ENCODE data around the gene WDR77. TPM values are rescaled to one million over a fixed set of nuclear protein-coding genes. Genes with fewer than 3 reads are reported as not detected.

The WDR77 gene
- polyA plus RNA-seq: 10 to 100 TPM; 17.8 to 30.0 TPM

GRCh38 chr1:111448918-111449702 lies at the start of gene WDR77, which contains the start of gene ATP5PB:
Gene WDR77, minus strand, starts transcription at chr1:111449256. Its CDS starts 87 bp downstream, at chr1:111449169.
Gene ATP5PB, plus strand, starts transcription at chr1:111449464. Its CDS starts 78 bp downstream, at chr1:111449542.
- 0 to 1% methylated on average over 53 to 54 of the region's 54 CpGs for WGBS, 2 donors
- Histone ChIP-seq H3K27me3 (ENCODE audit: control insufficient read depth in 1 of 2, insufficient read depth in 2 of 2, low read length in 2 of 2) (no peaks in the 10 kb centered on the region), H3K27ac (ENCODE audit: low read depth in 2 of 2, low read length in 1 of 2) (peak within 1 kb of the TSS; percentile 85 to 96), H3K36me3 (ENCODE audit: control insufficient read depth in 2 of 2, insufficient read depth in 2 of 2, low read length in 1 of 2) (no peaks in the 10 kb centered on the region), H3K4me1 (ENCODE audit: control insufficient read depth in 2 of 2, insufficient read depth in 2 of 2, low read length in 1 of 2) (peaks cover 0 to 2% of the 10 kb centered on the region in 2 donors), H3K4me3 (ENCODE audit: low read depth in 1 of 2, low read length in 2 of 2) (peak within 1 kb of the TSS; percentile 91 to 100), H3K9me3 (ENCODE audit: control insufficient read depth in 2 of 2, insufficient read depth in 1 of 2, low read depth in 1 of 2, low read length in 1 of 2) (no peaks in the 10 kb centered on the region)

- Histone ChIP-seq H3K36me3 (ENCODE audit: control insufficient read depth in 2 of 2, insufficient read depth in 2 of 2, low read length in 1 of 2) (no peaks in the 10 kb centered on the region), H3K4me1 (ENCODE audit: control insufficient read depth in 2 of 2, insufficient read depth in 2 of 2, low read length in 1 of 2) (no peaks in the 10 kb centered on the region), H3K27me3 (ENCODE audit: control insufficient read depth in 1 of 2, insufficient read depth in 2 of 2, low read length in 2 of 2) (no peaks in the 10 kb centered on the region), H3K9me3 (ENCODE audit: control insufficient read depth in 2 of 2, insufficient read depth in 1 of 2, low read depth in 1 of 2, low read length in 1 of 2) (no peaks in the 10 kb centered on the region), H3K4me3 (ENCODE audit: low read depth in 1 of 2, low read length in 2 of 2) (no peak overlapping the region), H3K27ac (ENCODE audit: low read depth in 2 of 2, low read length in 1 of 2) (no peak overlapping the region)
- WGBS, 2 donors: 64 to 65% methylated on average over 5 of the region's 5 CpGs
Measured at GRCh38 chr1:111497592-111497991, 48.5 kb upstream of the WDR77 start.

GRCh38 chr1:111496398-111496797 lies 47.3 kb upstream of the WDR77 start:
- Histone ChIP-seq H3K9me3 (ENCODE audit: control insufficient read depth in 2 of 2, insufficient read depth in 1 of 2, low read depth in 1 of 2, low read length in 1 of 2) (no peaks in the 10 kb centered on the region), H3K4me3 (ENCODE audit: low read depth in 1 of 2, low read length in 2 of 2) (no peak overlapping the region), H3K4me1 (ENCODE audit: control insufficient read depth in 2 of 2, insufficient read depth in 2 of 2, low read length in 1 of 2) (no peaks in the 10 kb centered on the region), H3K36me3 (ENCODE audit: control insufficient read depth in 2 of 2, insufficient read depth in 2 of 2, low read length in 1 of 2) (no peaks in the 10 kb centered on the region), H3K27me3 (ENCODE audit: control insufficient read depth in 1 of 2, insufficient read depth in 2 of 2, low read length in 2 of 2) (no peaks in the 10 kb centered on the region), H3K27ac (ENCODE audit: low read depth in 2 of 2, low read length in 1 of 2) (no peak overlapping the region)
- whole genome bisulfite sequencing, 2 donors: 77 to 81% methylated on average over 4 of the region's 4 CpGs

- no peak overlapping the region for H3K27ac ChIP-seq (ENCODE audit: low read depth in 2 of 2, low read length in 1 of 2)
- no peaks in the 10 kb centered on the region for H3K4me1 ChIP-seq (ENCODE audit: control insufficient read depth in 2 of 2, insufficient read depth in 2 of 2, low read length in 1 of 2)
- H3K27me3 ChIP-seq (ENCODE audit: control insufficient read depth in 1 of 2, insufficient read depth in 2 of 2, low read length in 2 of 2): no peaks in the 10 kb centered on the region
- no peaks in the 10 kb centered on the region for H3K9me3 ChIP-seq (ENCODE audit: control insufficient read depth in 2 of 2, insufficient read depth in 1 of 2, low read depth in 1 of 2, low read length in 1 of 2)
- WGBS, 2 donors: 84 to 92% methylated on average over 7 of the region's 7 CpGs
- H3K36me3 ChIP-seq (ENCODE audit: control insufficient read depth in 2 of 2, insufficient read depth in 2 of 2, low read length in 1 of 2): no peaks in the 10 kb centered on the region
- H3K4me3 ChIP-seq (ENCODE audit: low read depth in 1 of 2, low read length in 2 of 2): no peak overlapping the region
Measured at GRCh38 chr1:111491070-111491469, 42.0 kb upstream of the WDR77 start.

GRCh38 chr1:111490220-111490619 lies 41.2 kb upstream of the WDR77 start:
- Histone ChIP-seq H3K4me1 (ENCODE audit: control insufficient read depth in 2 of 2, insufficient read depth in 2 of 2, low read length in 1 of 2) (no peaks in the 10 kb centered on the region), H3K36me3 (ENCODE audit: control insufficient read depth in 2 of 2, insufficient read depth in 2 of 2, low read length in 1 of 2) (no peaks in the 10 kb centered on the region), H3K4me3 (ENCODE audit: low read depth in 1 of 2, low read length in 2 of 2) (no peak overlapping the region), H3K9me3 (ENCODE audit: control insufficient read depth in 2 of 2, insufficient read depth in 1 of 2, low read depth in 1 of 2, low read length in 1 of 2) (no peaks in the 10 kb centered on the region), H3K27ac (ENCODE audit: low read depth in 2 of 2, low read length in 1 of 2) (no peak overlapping the region), H3K27me3 (ENCODE audit: control insufficient read depth in 1 of 2, insufficient read depth in 2 of 2, low read length in 2 of 2) (no peaks in the 10 kb centered on the region)
- 88 to 91% methylated on average over 4 of the region's 4 CpGs for WGBS, 2 donors

GRCh38 chr1:111489604-111490003 lies 40.5 kb upstream of the WDR77 start:
- H3K27ac ChIP-seq (ENCODE audit: low read depth in 2 of 2, low read length in 1 of 2): no peak overlapping the region
- no peaks in the 10 kb centered on the region for H3K4me1 ChIP-seq (ENCODE audit: control insufficient read depth in 2 of 2, insufficient read depth in 2 of 2, low read length in 1 of 2)
- 80 to 84% methylated on average over 4 of the region's 4 CpGs for WGBS, 2 donors
- H3K9me3 ChIP-seq (ENCODE audit: control insufficient read depth in 2 of 2, insufficient read depth in 1 of 2, low read depth in 1 of 2, low read length in 1 of 2): no peaks in the 10 kb centered on the region
- no peaks in the 10 kb centered on the region for H3K36me3 ChIP-seq (ENCODE audit: control insufficient read depth in 2 of 2, insufficient read depth in 2 of 2, low read length in 1 of 2)
- H3K4me3 ChIP-seq (ENCODE audit: low read depth in 1 of 2, low read length in 2 of 2): no peak overlapping the region
- H3K27me3 ChIP-seq (ENCODE audit: control insufficient read depth in 1 of 2, insufficient read depth in 2 of 2, low read length in 2 of 2): no peaks in the 10 kb centered on the region

GRCh38 chr1:111488669-111489068 lies 39.6 kb upstream of the WDR77 start:
- 90% methylated on average over 9 of the region's 9 CpGs for WGBS, 2 donors

GRCh38 chr1:111487133-111487532 lies 38.1 kb upstream of the WDR77 start:
- no peak overlapping the region for H3K27ac ChIP-seq (ENCODE audit: low read depth in 2 of 2, low read length in 1 of 2)
- H3K9me3 ChIP-seq (ENCODE audit: control insufficient read depth in 2 of 2, insufficient read depth in 1 of 2, low read depth in 1 of 2, low read length in 1 of 2): no peaks in the 10 kb centered on the region
- H3K36me3 ChIP-seq (ENCODE audit: control insufficient read depth in 2 of 2, insufficient read depth in 2 of 2, low read length in 1 of 2): no peaks in the 10 kb centered on the region
- H3K27me3 ChIP-seq (ENCODE audit: control insufficient read depth in 1 of 2, insufficient read depth in 2 of 2, low read length in 2 of 2): no peaks in the 10 kb centered on the region
- H3K4me3 ChIP-seq (ENCODE audit: low read depth in 1 of 2, low read length in 2 of 2): no peak overlapping the region
- no peaks in the 10 kb centered on the region for H3K4me1 ChIP-seq (ENCODE audit: control insufficient read depth in 2 of 2, insufficient read depth in 2 of 2, low read length in 1 of 2)
- WGBS, 2 donors: 78 to 91% methylated on average over 6 of the region's 6 CpGs

More at GRCh38 chr1:111488669-111489068, 39.6 kb upstream of the WDR77 start:
- Histone ChIP-seq H3K4me1 (ENCODE audit: control insufficient read depth in 2 of 2, insufficient read depth in 2 of 2, low read length in 1 of 2) (no peaks in the 10 kb centered on the region), H3K27ac (ENCODE audit: low read depth in 2 of 2, low read length in 1 of 2) (no peak overlapping the region), H3K4me3 (ENCODE audit: low read depth in 1 of 2, low read length in 2 of 2) (no peak overlapping the region), H3K36me3 (ENCODE audit: control insufficient read depth in 2 of 2, insufficient read depth in 2 of 2, low read length in 1 of 2) (no peaks in the 10 kb centered on the region), H3K9me3 (ENCODE audit: control insufficient read depth in 2 of 2, insufficient read depth in 1 of 2, low read depth in 1 of 2, low read length in 1 of 2) (no peaks in the 10 kb centered on the region), H3K27me3 (ENCODE audit: control insufficient read depth in 1 of 2, insufficient read depth in 2 of 2, low read length in 2 of 2) (no peaks in the 10 kb centered on the region)

- Histone ChIP-seq H3K4me1 (ENCODE audit: control insufficient read depth in 2 of 2, insufficient read depth in 2 of 2, low read length in 1 of 2) (no peaks in the 10 kb centered on the region), H3K4me3 (ENCODE audit: low read depth in 1 of 2, low read length in 2 of 2) (no peak overlapping the region), H3K9me3 (ENCODE audit: control insufficient read depth in 2 of 2, insufficient read depth in 1 of 2, low read depth in 1 of 2, low read length in 1 of 2) (no peaks in the 10 kb centered on the region), H3K27ac (ENCODE audit: low read depth in 2 of 2, low read length in 1 of 2) (no peak overlapping the region), H3K27me3 (ENCODE audit: control insufficient read depth in 1 of 2, insufficient read depth in 2 of 2, low read length in 2 of 2) (no peaks in the 10 kb centered on the region), H3K36me3 (ENCODE audit: control insufficient read depth in 2 of 2, insufficient read depth in 2 of 2, low read length in 1 of 2) (no peaks in the 10 kb centered on the region)
- WGBS, 2 donors: 94 to 96% methylated on average over 7 of the region's 7 CpGs
Measured at GRCh38 chr1:111486431-111486830, 37.4 kb upstream of the WDR77 start.

Measured in esophagus (tissue), 2 donors.